Fibroblast of skin of left biceps (primary cell): ENCODE measurements around the gene POC1B.
"Not testable (repeated sequence)": the region's sequence is repeated elsewhere in the genome, so short reads cannot be mapped to it uniquely, and the experiment has no call there.

Experiments used
- DNase-seq, 2 experiments: peaks; one replicate each; pipeline ENCODE4 v3.0.0-alpha.2; 2013; ENCODE audit warnings: low read depth in 2 of 2

The POC1B gene

GRCh38 chr12:89468017-89468416 is 57.8 kb downstream of the POC1B start:
- DNase-seq, result no peak

- DNase-seq, result no peak
Observed at GRCh38 chr12:89464974-89465592, 60.8 kb downstream of the POC1B start.

- DNase-seq, result no peak
Observed at GRCh38 chr12:89461649-89462612, 63.9 kb downstream of the POC1B start.

- no peak for DNase-seq
Observed at GRCh38 chr12:89461190-89461589, 64.7 kb downstream of the POC1B start.

- DNase-seq, result not testable (repeated sequence)
Observed at GRCh38 chr12:89459279-89459678, 66.6 kb downstream of the POC1B start.

GRCh38 chr12:89456565-89456964 is 69.3 kb downstream of the POC1B start:
- no peak for DNase-seq

GRCh38 chr12:89454080-89454848 is 71.6 kb downstream of the POC1B start:
- no peak for DNase-seq

GRCh38 chr12:89453121-89453978 is 72.5 kb downstream of the POC1B start:
- DNase-seq, result no peak

- no peak for DNase-seq
Observed at GRCh38 chr12:89451841-89452251, 74.0 kb downstream of the POC1B start.

GRCh38 chr12:89450907-89451306 is 74.9 kb downstream of the POC1B start:
- DNase-seq, result peak in 1 of 2 experiments; percentile 60

GRCh38 chr12:89448951-89449371 is 76.9 kb downstream of the POC1B start:
- no peak for DNase-seq

GRCh38 chr12:89448526-89448925 is 77.3 kb downstream of the POC1B start:
- no peak for DNase-seq

GRCh38 chr12:89439941-89440340 is 85.9 kb downstream of the POC1B start:
- DNase-seq, result no peak

- no peak for DNase-seq
Observed at GRCh38 chr12:89437231-89437630, 88.6 kb downstream of the POC1B start.

- no peak for DNase-seq
Observed at GRCh38 chr12:89436062-89436461, 89.8 kb downstream of the POC1B start.

GRCh38 chr12:89433634-89434033 is 92.2 kb downstream of the POC1B start:
- DNase-seq, result no peak

GRCh38 chr12:89432396-89432795 is 93.5 kb downstream of the POC1B start:
- DNase-seq, result no peak

- no peak for DNase-seq
Observed at GRCh38 chr12:89429528-89429927, 96.3 kb downstream of the POC1B start.

- DNase-seq, result no peak
Observed at GRCh38 chr12:89427508-89428156, 98.2 kb downstream of the POC1B start.

GRCh38 chr12:89424846-89425245 is 101.0 kb downstream of the POC1B start:
- no peak for DNase-seq

- DNase-seq, result no peak
Observed at GRCh38 chr12:89424389-89424788, 101.5 kb downstream of the POC1B start.
